ENCODE data around the gene ABO.
"Not testable (repeated sequence)": the region's sequence is repeated elsewhere in the genome, so short reads cannot be mapped to it uniquely, and the experiment has no call there.

The ABO gene

GRCh38 chr9:133275105-133276000, at the start of gene ABO:
Gene ABO, minus strand, starts transcription at chr9:133275201.
- DNase-seq = no peak

GRCh38 chr9:133323991-133324703, 49.1 kb upstream of the ABO start:
- DNase-seq = peak; percentile 50

GRCh38 chr9:133323211-133323610, 48.2 kb upstream of the ABO start:
- peak; percentile 37 for DNase-seq

GRCh38 chr9:133322701-133323100, 47.7 kb upstream of the ABO start:
- DNase-seq = peak; percentile 34

GRCh38 chr9:133321411-133321935, 46.5 kb upstream of the ABO start:
- DNase-seq = peak; percentile 56

GRCh38 chr9:133320421-133320881, 45.5 kb upstream of the ABO start:
- DNase-seq = peak; percentile 59

- peak; percentile 58 for DNase-seq
Measured at GRCh38 chr9:133317551-133317950, 42.5 kb upstream of the ABO start.

- DNase-seq = no peak
Measured at GRCh38 chr9:133315997-133316396, 41.0 kb upstream of the ABO start.

- no peak for DNase-seq
Measured at GRCh38 chr9:133309608-133310007, 34.6 kb upstream of the ABO start.

- no peak for DNase-seq
Measured at GRCh38 chr9:133307301-133307700, 32.3 kb upstream of the ABO start.

- DNase-seq = peak; percentile 37
Measured at GRCh38 chr9:133306242-133307204, 31.5 kb upstream of the ABO start.

GRCh38 chr9:133305731-133306130, 30.7 kb upstream of the ABO start:
- no peak for DNase-seq

GRCh38 chr9:133304477-133305377, 29.7 kb upstream of the ABO start:
- DNase-seq = peak; percentile 54

- peak; percentile 43 for DNase-seq
Measured at GRCh38 chr9:133304158-133304470, 29.1 kb upstream of the ABO start.

- DNase-seq = peak; percentile 44
Measured at GRCh38 chr9:133303266-133304157, 28.5 kb upstream of the ABO start.

- peak; percentile 56 for DNase-seq
Measured at GRCh38 chr9:133301253-133302230, 26.5 kb upstream of the ABO start.

- not testable (repeated sequence) for DNase-seq
Measured at GRCh38 chr9:133299996-133300395, 25.0 kb upstream of the ABO start.

GRCh38 chr9:133294257-133294656, 19.3 kb upstream of the ABO start:
- DNase-seq = no peak

- no peak for DNase-seq
Measured at GRCh38 chr9:133290751-133291302, 15.8 kb upstream of the ABO start.
